HUES48 (cell line): ENCODE results near the gene PLXDC2.

Source experiments
- H3K27ac ChIP-seq: one replicate; pipeline ENCODE4 v1.7.0; 2013; ENCODE audit warnings: low read depth, low read length, inconsistent platforms
- H3K27me3 ChIP-seq: 2 replicates; pipeline ENCODE4 v1.6.1; 2013; ENCODE audit warnings: mild to moderate bottlenecking, low read length; ENCODE audit not compliant: control insufficient read depth, insufficient read depth
- H3K36me3 ChIP-seq: 2 replicates; pipeline ENCODE4 v1.6.1; 2013; ENCODE audit warnings: low read length; ENCODE audit not compliant: control insufficient read depth, insufficient read depth
- H3K4me1 ChIP-seq: 2 replicates; pipeline ENCODE4 v1.6.1; 2013; ENCODE audit warnings: mild to moderate bottlenecking, low read length; ENCODE audit not compliant: control insufficient read depth, insufficient read depth
- H3K4me3 ChIP-seq: 2 replicates; pipeline ENCODE4 v1.5.1; 2013; ENCODE audit warnings: mild to moderate bottlenecking, low read depth, low read length
- H3K9ac ChIP-seq: 2 replicates; pipeline ENCODE4 v1.6.1; 2013; ENCODE audit warnings: mild to moderate bottlenecking, low read depth, low read length, moderate library complexity
- H3K9me3 ChIP-seq: 2 replicates; pipeline ENCODE4 v1.6.1; 2013; ENCODE audit warnings: low read length; ENCODE audit not compliant: control insufficient read depth, insufficient read depth

PLXDC2 gene

GRCh38 chr10:19944911-19945663 is 128.9 kb downstream of the PLXDC2 start:
- Histone ChIP-seq H3K9me3 (no peaks in the 10 kb centered on the region), H3K27me3 (no peaks in the 10 kb centered on the region), H3K27ac (no peak overlapping the region), H3K4me3 (no peak overlapping the region), H3K36me3 (no peaks in the 10 kb centered on the region), H3K4me1 (peaks cover 21% of the 10 kb centered on the region), H3K9ac (no peak overlapping the region)

- no peaks in the 10 kb centered on the region for H3K9me3 ChIP-seq
- peaks cover 14% of the 10 kb centered on the region for H3K4me1 ChIP-seq
- H3K27me3 ChIP-seq, result no peaks in the 10 kb centered on the region
- no peak overlapping the region for H3K27ac ChIP-seq
- no peaks in the 10 kb centered on the region for H3K36me3 ChIP-seq
- H3K9ac ChIP-seq, result no peak overlapping the region
- no peak overlapping the region for H3K4me3 ChIP-seq
Observed at GRCh38 chr10:19946245-19946644, 130.0 kb downstream of the PLXDC2 start.

- H3K9ac ChIP-seq, result no peak overlapping the region
- H3K9me3 ChIP-seq, result no peaks in the 10 kb centered on the region
- H3K27ac ChIP-seq, result no peak overlapping the region
- H3K36me3 ChIP-seq, result no peaks in the 10 kb centered on the region
- H3K4me1 ChIP-seq, result peaks cover 8% of the 10 kb centered on the region
- H3K27me3 ChIP-seq, result no peaks in the 10 kb centered on the region
- no peak overlapping the region for H3K4me3 ChIP-seq
Observed at GRCh38 chr10:19946791-19947190, 130.6 kb downstream of the PLXDC2 start.

DNA sequence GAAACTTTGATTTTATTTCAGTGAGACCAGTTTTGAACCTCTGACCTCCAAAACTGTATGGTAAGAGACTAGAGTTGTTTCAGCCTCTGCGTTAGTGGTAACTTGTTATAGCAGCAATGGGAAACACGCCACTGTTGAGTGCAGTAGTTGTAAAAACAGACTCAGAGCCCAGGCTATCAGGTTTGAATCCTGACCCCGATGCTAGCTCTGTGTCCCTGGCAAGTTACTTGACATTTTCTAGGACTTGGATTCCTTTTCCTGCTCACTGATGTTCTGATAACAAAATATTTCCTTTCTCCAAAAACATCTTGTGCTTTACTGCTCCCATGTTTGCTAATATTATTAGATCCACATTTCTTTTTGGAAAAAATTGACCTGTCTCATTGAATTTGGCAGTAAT is 131.0 kb downstream of the PLXDC2 start:
- Histone ChIP-seq H3K36me3 (no peaks in the 10 kb centered on the region), H3K4me1 (peaks cover 5% of the 10 kb centered on the region), H3K27ac (no peak overlapping the region), H3K9ac (no peak overlapping the region), H3K27me3 (no peaks in the 10 kb centered on the region), H3K9me3 (no peaks in the 10 kb centered on the region), H3K4me3 (no peak overlapping the region)

DNA sequence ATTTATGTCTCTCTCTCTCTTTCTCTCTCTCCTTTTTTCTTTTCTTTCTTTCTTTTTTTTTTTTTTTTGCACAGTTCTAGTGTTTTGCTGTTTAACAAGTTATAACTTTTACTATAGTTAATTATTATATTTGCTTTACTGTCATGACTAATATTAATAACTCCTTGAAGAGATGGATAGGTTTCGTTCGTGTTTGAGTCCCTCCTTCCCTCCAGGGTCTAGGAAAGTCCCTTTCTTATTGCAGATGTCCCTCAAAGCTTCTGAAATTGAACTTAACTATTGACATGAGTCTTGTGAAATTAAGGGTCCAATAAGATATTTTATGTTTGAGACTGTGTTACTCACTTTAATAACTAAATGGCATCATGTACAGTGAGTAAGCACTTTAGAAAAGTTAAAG is 131.4 kb downstream of the PLXDC2 start:
- no peaks in the 10 kb centered on the region for H3K9me3 ChIP-seq
- H3K27me3 ChIP-seq, result no peaks in the 10 kb centered on the region
- H3K27ac ChIP-seq, result no peak overlapping the region
- H3K4me3 ChIP-seq, result no peak overlapping the region
- H3K9ac ChIP-seq, result no peak overlapping the region
- H3K36me3 ChIP-seq, result no peaks in the 10 kb centered on the region
- peaks cover 5% of the 10 kb centered on the region for H3K4me1 ChIP-seq

DNA sequence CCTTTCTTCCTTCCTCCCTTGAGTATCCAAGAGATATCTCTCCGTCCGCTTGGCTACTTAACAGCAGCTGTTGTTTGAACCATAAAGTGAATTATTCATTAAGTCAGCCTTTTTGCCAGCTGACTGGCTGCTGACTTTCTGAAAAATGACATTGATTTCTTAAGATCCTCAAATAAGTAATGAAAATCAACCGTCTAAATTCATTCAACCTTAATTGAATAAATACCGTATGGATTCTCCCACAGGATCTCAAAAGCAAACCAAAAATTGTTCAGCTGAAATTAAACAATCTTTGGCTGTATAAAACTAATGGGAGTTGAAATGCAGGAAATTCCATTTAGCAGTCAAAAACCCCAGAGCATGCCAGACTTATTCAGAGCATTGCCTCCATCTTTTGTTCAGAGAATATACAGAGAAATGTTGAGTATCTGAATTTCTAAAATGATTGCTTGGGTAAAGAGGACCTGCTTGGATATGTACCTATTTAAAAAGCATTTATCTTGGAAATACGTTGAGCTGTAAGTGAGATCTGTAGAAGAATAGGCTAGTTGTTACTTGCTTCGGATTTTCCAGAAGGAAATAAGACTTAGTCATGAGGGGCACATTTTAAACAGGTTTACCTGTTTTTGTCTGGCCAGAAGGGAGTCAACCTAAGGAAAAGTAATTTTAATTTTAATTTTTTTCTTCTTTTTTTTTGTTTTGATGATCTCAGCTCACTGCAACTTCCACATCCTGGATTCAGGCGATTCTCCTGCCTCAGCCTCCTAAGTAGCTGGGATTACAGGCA is 136.2 kb downstream of the PLXDC2 start:
- Histone ChIP-seq H3K4me1 (peaks cover 5% of the 10 kb centered on the region; the same call in 1 of the 2 replicates), H3K4me3 (no peak overlapping the region), H3K9me3 (no peaks in the 10 kb centered on the region), H3K9ac (no peak overlapping the region), H3K27ac (no peak overlapping the region), H3K36me3 (no peaks in the 10 kb centered on the region), H3K27me3 (no peaks in the 10 kb centered on the region)

DNA sequence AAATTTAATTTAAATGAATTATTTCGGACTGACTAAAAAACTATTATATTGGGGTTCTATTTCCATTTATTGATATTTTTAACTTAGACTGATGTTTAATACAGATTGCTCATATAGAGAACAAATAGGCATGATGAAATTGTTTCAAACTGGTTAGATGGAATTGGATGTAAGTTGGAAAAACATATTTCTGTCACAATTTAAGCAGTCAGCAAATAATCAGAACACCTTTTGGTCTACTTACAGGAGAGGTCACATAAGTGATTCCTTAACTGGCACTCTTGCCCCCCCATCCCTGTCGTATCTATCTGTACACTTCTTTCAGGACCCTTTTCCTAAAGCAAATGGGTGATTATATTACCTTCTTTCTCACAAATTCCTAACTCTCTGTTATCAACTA is 138.4 kb downstream of the PLXDC2 start:
- H3K36me3 ChIP-seq, result no peaks in the 10 kb centered on the region
- no peaks in the 10 kb centered on the region for H3K27me3 ChIP-seq
- no peak overlapping the region for H3K4me3 ChIP-seq
- no peaks in the 10 kb centered on the region for H3K4me1 ChIP-seq
- no peaks in the 10 kb centered on the region for H3K9me3 ChIP-seq
- no peak overlapping the region for H3K9ac ChIP-seq
- H3K27ac ChIP-seq, result no peak overlapping the region

- Histone ChIP-seq H3K4me3 (no peak overlapping the region), H3K36me3 (no peaks in the 10 kb centered on the region), H3K9ac (no peak overlapping the region), H3K4me1 (peaks cover 10% of the 10 kb centered on the region), H3K27me3 (no peaks in the 10 kb centered on the region), H3K9me3 (no peaks in the 10 kb centered on the region), H3K27ac (no peak overlapping the region)
Observed at GRCh38 chr10:19956516-19957032, 140.3 kb downstream of the PLXDC2 start.

GRCh38 chr10:19958787-19959186 is 142.6 kb downstream of the PLXDC2 start:
- Histone ChIP-seq H3K36me3 (no peaks in the 10 kb centered on the region), H3K27ac (no peak overlapping the region), H3K27me3 (no peaks in the 10 kb centered on the region), H3K9me3 (no peaks in the 10 kb centered on the region), H3K4me1 (peaks cover 17% of the 10 kb centered on the region), H3K4me3 (no peak overlapping the region), H3K9ac (no peak overlapping the region)

DNA sequence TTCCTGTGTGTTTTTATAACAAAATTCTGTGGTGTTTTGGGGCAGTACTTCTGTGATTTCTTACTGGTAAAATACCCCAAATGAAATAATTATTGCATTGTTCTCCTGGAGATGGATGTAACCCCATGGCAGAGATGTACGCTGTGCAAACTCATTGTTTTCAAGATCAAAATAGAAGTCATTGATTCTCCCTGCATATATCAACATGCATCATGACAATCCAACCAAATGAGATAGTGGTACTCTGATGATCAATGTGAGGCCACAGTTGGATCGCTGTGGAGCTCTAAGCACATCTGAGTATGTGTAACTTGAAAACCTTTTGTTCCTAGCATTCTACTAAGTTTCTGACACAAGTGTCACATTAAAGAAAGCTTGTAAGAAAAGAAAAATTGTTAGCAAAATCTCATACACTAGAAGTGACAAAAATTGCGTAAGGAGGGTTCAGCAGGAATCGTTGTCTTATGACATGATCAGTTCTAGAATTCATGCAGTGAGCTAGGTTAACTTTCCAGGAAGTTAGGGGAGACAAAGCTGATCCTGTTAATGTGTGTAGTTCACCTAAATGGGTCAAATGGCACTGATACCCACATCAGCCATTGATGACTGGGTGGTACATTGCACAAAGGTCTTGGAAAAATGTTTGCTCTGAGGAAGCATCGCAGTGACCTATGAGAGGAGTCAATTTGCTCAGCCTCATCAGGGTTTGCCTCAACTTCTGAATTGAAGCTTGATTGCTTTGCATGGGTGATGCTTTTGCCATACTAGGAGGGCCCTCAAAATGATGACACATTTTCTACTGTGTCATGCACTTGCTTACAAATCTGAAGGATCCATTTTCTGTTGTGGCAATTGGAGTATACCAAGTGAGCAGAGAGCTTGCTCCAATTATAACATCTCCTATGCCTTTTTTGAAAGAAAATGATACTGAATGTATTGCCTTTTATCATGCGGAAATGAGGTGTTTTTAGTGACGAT is 145.1 kb downstream of the PLXDC2 start:
- Histone ChIP-seq H3K4me3 (no peak overlapping the region), H3K4me1 (peaks cover 35% of the 10 kb centered on the region), H3K9ac (no peak overlapping the region), H3K27me3 (no peaks in the 10 kb centered on the region), H3K9me3 (no peaks in the 10 kb centered on the region), H3K36me3 (no peaks in the 10 kb centered on the region), H3K27ac (no peak overlapping the region)
